ENCODE results near the gene DHRS7B.

DNA sequence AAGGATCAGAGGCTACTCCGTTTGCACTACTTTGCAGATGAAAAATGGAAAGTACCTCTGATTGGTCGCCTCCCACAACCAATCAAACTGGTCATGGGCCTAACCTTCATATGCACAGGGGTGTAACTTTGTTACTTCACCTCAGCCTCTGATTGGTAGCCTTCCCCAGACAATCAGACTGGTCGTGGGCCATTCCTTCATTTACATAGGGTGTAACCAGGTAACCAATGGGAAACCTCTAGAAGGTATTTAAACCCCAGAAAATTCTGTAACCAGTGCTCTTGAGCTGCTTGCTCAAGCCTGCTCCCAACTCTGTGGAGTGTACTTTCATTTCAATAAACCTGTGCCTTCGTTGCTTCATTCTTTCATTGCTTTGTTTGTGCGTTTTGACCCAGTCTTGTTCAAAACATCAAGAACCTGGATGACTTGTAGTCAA, 44.7 kb upstream of the DHRS7B start:
- TF ChIP-seq, protein P1, sequence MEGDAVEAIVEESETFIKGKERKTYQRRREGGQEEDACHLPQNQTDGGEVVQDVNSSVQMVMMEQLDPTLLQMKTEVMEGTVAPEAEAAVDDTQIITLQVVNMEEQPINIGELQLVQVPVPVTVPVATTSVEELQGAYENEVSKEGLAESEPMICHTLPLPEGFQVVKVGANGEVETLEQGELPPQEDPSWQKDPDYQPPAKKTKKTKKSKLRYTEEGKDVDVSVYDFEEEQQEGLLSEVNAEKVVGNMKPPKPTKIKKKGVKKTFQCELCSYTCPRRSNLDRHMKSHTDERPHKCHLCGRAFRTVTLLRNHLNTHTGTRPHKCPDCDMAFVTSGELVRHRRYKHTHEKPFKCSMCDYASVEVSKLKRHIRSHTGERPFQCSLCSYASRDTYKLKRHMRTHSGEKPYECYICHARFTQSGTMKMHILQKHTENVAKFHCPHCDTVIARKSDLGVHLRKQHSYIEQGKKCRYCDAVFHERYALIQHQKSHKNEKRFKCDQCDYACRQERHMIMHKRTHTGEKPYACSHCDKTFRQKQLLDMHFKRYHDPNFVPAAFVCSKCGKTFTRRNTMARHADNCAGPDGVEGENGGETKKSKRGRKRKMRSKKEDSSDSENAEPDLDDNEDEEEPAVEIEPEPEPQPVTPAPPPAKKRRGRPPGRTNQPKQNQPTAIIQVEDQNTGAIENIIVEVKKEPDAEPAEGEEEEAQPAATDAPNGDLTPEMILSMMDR (IDR thresholded peaks at IDR 0.05 in 2 of 3, conservative IDR thresholded peaks at IDR 0.05 in 1 of 3; ENCODE audit: insufficient read depth in 2 of 3, low read depth in 1 of 3, low read length in 3 of 3): no peak
- TF ChIP-seq POLR3A (IDR thresholded peaks at IDR 0.05; ENCODE audit: borderline replicate concordance, extremely low read depth, insufficient read depth, insufficient read length) (no peak), SRSF1 (IDR thresholded peaks at IDR 0.05; ENCODE audit: low read depth, low read length) (no peak), FOXA3 (CRISPR knock-in tag; conservative IDR thresholded peaks at IDR 0.05 in 1 of 2, IDR thresholded peaks at IDR 0.05 in 1 of 2) (no peak), RNF2 (IDR thresholded peaks at IDR 0.05) (no peak), TSC22D4 (tag; IDR thresholded peaks at IDR 0.05) (no peak), ZNF75A (CRISPR knock-in tag; IDR thresholded peaks at IDR 0.05) (no peak)
